Dermis blood vessel endothelial cell (primary cell): ENCODE results near the gene ZNF185. TPM values are rescaled to one million over a fixed set of nuclear protein-coding genes. Genes with fewer than 3 reads are reported as not detected.
"Not testable (repeated sequence)": the region's sequence is repeated elsewhere in the genome, so short reads cannot be mapped to it uniquely, and the experiment has no call there.

Experiments used
- DNase-seq: peaks from one replicate; pipeline ENCODE4 v3.0.0; 2010
- total RNA-seq: library from RNA; depleted of rRNA; stranded (reverse); fragments of >200 nt; gene quantifications from 2 replicates; pipeline ENCODE4 v1.2.3, GENCODE V29; 2014

ZNF185 gene
- total RNA-seq, 1 donor from 2014 or later = 5.3 TPM

DNA sequence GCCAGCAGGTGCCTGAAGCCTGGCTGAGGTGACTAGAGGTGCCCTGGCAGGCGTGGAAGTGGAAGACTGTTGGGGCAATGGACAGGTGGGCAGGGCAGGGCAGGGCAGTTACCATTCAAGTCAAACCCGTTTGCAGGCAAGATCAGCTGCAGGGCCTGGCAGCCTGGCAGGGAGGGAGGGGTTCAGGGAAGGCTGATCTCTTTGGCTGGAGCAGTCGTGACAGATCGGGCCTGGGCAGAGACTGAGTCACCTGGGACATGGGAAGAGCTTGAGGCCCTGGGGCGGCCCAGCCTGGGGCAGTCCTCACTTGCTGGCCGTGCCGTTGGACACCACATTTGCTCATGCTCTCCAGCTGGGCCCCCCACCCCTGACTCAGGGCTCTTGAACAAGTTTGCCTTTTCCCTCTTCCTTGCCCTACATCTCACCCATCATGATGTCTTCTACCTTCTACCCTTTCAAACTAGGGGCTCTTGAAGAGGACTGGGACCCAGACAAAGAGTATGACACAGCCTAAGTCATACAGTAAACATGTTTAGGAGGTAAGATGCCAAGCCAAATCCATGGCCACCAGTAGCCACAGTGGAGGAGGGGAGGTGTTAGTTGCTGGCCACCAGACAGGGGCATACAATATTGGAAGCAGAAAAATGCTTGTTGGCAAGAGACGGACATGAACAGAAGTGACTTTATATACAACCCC is 2.0 kb upstream of the ZNF185 start:
- DNase-seq = no peak

DNA sequence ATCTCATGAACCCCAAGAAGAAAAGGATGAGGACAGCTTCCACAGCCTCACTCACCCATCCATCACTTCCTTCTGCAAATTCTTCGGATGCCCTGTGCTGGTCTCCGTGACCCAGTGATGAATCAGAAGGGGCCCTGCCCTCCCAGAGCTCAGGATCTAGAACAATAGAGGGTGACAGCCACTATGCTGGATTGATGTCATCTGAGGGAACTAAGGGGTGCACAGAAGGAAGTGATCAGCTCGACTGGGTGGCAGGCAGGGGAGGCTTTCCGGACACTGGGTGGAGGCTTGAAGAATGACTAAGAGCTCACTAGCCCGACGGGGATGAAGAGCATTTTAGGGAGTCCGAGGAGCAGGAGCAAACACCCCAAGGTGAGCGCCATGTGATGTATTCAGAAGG is 1.4 kb upstream of the ZNF185 start:
- peak; percentile 39 for DNase-seq

DNA sequence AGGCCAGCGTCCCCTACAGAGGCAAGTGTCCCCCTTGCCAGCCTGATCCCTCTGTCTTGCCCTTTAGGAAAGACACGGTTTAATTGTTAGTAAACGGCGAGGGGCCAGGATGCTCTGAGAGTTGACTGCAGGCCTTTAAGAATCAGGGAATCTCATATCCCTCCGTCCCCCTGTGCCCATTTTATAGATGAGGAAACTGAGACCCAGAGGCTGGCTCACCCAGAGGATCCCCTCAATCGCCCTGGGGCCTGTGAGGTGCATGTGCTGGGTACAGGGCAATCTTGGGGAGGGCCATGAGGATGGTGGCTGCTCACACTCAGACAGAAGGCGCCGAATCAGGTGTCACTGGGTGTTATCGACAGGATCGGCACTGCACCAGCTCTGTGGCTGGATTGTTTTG is 575 bp downstream of the ZNF185 start:
- no peak for DNase-seq

DNA sequence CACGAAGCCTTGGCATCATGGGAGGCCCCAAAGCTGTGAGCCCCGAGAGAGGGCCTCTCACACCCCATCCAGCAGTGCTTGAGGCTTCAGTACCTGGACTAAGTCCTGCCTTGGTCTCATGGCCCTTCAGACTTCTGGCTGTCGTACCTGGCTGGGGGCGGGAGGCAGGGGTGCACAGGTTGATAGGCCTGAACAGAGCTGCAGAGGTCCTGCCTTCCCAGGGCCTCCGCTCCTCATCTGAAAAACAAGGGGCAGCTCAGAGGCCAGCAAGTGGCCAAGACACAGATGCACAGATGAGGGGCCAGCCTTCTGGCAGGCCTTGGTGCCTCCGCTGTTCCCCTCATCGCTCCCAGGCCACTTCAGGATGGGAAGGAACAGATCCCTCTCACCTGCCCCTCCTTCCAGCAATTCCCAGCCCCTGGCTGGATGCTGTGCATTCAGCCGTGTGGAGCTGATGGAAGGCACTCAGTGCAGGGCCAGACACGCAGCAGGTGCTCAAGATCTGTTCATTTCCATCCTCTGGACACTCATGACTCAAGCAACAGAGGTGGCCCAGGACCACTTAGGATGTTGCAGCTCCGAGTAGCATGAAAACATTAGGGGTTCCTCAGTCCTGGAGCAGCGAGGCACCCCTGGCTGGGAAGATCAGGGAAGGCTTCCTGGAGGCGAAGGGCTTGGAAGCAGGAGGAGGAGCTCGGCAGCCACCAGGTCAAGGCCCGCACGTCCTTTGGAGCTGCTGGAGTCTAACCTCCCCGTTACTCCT is 1.4 kb downstream of the ZNF185 start:
- no peak for DNase-seq

DNA sequence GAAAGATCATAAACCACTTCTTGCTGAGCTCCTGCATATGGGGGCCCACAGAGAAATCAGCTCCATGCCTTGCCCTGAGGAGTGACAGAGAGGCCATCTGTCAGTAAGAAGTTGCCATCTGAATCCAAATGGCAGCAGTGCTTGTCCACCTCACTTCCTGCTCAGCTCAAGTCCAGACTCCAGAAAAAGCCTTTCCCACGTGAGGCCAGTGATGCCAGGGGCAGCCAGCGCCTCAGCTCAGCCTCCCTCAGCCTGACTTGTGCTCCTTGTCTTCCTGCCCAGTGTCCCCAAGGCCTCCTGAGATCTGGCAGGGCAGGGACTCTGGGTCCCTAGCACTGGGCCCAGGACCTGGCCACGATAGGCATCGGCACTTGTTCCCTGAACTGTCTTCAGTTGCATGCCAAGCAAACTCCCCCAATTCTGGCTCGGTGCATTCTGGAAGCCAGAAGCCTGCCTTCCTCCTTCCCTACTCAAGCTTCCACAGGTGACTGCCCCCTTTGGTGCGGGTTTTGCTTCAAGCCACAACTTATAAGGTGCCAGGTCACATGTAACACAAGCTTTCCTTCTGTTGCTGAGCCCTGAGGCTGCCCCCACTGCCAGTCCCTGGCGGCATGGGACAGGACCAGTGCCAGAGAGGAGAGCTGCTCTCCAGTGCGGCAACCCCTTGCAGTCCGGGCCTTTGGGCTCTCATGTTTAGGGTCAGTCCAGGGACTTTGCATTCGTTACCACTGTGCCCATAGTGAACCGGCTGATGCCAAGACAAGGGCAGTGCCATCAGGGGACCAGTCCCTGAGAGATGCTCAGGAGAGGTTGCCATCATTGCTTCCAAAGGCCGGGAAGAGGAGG is 2.2 kb downstream of the ZNF185 start:
- DNase-seq = no peak

DNA sequence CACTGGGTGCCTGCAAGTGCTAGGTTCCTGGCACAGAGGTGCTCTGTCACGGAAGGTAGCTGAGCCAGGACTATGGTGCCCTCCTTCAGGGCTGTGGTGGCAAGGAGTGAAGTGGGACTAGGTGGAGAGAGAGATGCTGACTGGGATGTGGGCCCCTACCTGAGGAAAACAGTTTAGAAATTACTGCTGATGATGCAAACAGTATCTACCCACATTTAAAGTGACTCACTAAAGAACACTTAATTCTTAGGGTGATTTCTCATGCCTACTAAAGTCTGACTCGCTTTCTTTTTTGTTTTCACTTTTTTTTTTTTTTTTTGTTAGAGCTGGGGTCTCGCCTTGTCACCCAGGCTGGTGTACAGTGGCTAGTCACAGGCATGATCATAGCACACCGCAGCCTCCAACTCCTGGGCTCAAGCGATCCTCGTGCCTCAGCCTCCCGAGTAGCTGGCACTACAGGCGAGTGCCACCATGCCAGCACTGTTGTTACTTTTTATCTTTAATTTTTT is 3.1 kb downstream of the ZNF185 start:
- no peak for DNase-seq

DNA sequence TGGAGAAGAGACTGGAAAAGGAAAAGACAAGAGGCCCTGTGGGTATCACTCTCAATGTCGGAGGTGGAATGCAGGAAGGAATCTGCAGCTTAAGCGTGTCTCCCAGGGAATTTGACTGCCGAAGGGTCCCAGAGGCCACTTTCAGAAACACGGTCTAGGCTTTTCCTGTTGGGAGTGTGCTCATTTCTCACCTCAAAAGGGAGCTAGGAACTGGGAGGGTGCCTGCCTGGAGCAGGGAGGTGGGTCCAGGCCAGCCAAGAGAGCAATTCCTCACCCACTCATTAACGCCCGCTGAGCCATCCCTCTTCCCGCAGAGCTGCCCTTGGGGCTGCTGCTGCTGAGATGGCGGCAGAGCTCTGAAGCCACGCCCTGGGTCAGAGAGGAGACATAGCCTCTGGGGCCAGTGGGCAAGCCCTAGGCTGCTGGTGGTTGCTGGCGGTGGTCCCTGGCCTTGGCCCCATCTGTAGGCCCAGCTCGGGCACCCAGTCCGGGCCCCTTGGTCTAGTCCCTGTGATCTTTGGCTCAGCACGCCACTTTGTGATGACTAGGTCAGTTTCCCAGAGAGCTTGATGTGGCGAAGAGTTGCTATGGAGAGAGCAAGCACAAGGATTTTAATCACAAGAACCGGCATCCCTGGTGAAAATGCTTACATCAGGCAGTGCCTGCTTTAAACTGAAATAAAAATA is 4.1 kb downstream of the ZNF185 start:
- DNase-seq = no peak

DNA sequence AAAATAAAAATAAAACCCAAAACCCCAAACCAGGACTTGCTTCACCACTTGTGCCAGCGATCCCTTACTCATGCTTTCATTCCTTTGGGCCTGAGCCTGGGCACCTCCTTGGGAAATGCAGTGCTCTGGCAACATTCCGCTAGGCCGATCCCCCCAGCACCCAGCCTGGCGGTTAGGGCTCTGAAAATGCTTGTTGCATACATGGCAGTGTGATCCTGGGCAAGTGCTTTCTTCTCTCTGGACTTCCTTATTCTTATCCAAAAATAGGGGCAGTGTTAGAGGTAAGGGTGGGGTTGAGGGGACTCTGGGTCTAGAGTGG is 4.6 kb downstream of the ZNF185 start:
- DNase-seq = no peak

DNA sequence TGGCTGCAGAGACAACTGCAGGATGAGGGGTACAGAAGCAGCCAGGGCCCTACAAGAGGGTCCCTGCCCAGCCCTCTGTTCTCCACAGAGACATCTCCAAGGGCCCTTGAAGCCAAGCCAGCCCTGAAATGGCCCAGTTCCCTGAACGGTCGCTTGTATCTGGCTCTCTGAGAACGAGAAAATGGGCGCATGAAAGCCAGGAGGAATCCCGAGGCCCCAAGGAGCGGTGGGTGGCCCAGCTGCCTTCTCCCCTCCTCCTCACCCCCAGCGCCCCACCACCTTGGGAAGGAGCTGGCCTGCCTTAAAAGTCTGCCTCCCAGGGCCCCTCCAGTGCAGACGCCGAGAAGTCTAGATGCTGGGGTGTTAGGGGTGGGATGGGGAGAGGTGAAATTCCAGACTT is 5.7 kb downstream of the ZNF185 start:
- no peak for DNase-seq

DNA sequence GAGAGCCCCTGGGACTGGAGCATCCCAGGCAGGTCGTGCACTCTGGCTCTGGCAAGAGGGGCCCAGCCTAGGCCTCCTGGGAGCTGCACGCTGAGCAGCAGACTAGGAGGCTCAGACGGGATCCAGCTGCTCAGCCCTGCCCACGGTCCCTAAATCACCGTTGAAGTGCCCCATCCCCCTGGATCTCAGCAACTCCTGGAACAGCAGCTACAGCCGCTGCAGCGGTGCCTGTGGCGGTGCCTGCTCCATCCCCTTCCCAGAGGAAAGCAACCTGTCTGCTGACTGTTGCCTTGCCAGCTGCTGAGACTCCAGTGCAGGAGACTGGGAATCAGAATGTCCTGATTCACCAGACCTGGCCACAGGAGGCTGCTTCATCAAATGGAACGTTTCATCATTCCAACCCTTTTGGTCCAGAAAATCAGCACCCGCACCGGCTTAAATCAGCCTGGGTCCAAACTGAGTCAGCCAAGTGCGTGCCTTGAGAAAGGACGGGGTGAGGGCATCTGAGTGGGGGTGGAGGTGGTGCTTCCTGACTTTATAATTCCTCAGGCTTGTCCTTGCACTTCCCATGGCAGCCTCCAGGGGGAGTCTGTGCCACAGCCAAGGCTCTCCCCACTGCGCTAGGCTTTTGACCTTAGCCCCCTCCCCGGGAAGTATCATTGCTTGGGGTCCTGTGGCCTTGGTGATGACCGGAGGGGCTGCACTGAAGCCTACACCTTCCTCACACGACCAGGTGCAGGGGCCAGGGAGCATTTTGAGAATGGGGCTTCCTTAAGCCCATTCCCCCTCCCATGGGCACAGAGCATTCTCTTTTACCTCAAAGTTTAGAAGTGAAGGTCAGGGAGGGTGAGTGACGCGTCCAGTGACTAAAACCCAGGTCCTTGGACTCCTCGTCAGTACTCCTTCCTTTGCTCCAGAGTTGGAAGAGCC is 6.5 kb downstream of the ZNF185 start:
- DNase-seq = peak; percentile 66

DNA sequence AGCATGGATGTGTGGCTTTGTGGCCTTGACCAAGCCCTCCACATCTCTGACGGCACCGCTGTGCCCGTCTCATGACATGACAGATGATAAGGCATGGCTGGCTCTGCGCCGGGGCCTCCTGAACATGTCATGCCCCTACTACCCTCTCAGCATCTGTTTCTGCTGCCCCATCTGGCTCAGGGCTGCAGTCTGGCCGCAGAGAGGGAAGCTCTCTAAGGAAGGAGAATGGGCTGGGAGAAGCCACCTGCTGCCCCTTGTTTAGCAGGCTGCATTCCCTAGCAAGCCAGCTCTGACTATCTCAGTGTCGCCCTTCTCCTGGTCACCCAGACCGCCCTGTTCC is 7.2 kb downstream of the ZNF185 start:
- no peak for DNase-seq

DNA sequence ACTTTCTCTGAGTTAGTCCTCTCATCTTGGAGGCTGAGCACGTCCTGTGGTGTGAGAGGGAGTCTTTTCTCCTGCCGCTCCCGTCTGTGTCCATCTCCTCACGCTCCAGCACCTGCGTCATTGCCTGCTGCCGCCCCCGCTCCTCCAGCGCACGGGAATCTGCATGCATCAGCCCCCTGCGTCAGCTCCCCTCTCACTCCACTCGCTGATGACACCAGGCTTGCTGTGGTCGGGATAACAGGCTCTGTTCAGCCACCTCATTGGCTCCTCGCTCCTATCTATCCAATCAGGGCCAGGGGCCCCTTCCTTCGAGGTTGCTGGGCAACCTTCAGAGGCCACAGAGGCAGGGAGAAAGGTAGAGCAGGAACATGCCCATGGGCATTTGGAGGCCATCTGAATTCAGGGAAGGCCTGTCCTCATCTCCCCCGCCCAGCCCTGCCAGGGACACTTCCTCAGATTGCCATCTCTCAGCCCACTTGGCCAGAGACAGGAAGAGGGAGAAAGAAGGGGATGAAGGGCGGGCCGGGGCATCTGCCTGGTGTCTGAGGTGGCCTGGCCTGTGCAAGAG is 9.3 kb downstream of the ZNF185 start:
- no peak for DNase-seq

DNA sequence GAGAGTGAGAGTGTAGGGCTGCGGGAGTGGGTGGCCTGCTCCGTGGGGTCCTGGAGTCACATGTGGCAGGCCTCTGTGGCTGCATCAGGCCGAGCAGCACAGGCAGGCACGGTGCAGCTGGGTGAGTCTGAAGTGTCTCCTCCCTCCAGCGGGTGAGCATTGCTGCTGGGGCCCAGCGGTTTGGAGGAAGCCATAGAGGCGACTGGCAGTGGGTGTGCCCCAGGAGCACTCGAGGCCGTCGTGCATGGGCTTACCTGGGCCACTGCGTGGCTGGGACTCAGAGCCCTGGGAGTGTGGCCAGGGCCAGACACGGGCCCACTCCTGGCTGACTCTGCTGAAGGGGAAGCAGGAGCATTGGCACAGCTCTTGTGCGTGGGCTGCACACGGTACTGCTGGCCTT is 10.6 kb downstream of the ZNF185 start:
- DNase-seq = no peak

DNA sequence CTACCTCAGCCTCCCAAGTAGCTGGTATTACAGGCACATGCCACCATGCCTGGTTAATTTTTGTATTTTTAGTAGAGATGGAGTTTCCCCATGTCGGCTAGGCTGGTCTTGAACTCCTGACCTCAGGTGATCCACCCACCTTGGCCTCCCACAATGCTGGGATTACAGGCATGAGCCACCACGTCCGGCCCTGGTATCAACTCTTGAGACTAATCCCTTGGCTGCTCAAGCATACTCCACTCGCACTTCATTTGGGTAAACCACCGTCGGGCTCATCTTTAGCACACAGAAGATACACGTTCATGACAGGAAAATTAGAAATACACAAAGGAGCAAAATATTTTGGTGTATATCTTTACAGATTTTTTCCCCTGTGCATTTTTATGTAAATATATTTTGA is 12.2 kb downstream of the ZNF185 start:
- DNase-seq = not testable (repeated sequence)

DNA sequence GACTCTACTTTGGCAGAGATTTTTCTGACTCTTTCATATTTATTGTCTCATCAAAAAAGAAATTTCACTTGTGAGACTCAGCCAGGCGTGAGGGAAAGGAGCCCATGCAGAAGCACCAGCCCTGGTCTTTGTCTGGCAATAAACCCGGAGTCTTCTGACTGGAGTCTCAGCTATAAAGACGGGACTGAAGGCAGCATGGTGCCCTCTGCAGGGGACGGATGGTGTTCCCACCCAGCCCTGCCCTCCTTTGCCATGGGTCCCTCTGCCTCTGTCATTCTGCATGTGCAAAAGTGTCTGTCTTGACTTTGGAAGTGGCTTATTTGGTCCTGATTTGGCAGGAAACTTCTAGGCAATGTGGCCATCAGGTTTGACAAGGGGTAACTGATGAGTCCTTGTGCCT is 14.2 kb downstream of the ZNF185 start:
- DNase-seq = peak; percentile 11

DNA sequence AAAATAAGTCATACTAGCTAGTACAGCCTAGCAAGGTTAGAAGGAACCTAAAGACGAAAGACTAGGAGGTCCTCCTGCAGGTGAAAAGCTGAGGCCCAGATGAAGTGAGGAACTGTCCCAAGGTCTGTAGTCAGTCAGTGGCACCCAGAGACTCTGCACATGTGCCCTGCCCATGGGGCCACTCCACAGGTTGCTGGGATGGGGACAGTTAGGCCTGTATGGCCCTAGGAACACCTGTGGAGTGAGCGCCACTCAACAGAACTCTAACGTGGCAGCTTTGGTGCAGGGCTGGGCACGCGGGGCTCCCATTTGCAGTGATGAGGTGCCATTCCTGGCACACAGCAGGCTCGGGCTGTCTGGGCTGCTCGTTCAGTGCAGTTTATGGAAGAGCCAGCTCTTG is 14.8 kb downstream of the ZNF185 start:
- no peak for DNase-seq

DNA sequence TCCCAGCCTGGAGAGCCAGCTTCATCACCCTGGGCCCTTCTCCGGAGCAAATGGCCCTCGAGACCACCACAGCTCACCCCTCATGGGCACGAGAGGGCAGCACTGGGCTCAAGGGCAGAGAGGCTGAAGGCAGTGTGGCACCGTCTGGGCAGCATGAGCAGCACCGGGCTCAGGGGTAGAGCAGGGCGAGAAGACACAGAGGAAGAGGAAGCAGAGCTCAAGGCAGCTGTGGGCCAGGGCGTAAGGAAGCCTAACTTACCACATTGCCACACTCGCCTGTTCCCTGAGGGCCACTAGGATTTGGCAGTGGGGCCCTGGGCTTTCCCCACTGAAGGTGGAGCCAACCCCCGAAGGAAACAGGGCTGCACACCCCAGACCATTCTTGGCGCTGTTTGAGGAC is 15.5 kb downstream of the ZNF185 start:
- no peak for DNase-seq

DNA sequence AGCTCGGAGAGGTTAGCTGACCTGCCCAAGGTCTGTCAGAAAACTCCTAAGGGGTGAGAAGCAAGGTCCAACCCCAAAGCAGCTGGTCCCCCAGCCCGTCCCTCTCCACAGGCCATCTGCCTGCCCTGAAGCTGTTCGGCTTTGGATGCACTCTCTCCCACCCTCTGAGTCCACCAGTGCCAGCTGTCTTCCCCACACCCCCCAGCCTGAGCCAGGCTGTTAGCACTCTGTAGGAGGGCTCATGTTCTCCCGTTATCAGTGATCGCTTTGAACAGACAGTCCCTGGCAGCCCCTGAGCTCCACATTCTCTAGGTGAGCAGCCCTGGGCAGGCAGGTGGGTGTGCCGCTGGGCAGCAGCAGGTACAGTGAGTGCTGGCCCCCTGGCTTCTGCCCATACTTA is 16.0 kb downstream of the ZNF185 start:
- no peak for DNase-seq

DNA sequence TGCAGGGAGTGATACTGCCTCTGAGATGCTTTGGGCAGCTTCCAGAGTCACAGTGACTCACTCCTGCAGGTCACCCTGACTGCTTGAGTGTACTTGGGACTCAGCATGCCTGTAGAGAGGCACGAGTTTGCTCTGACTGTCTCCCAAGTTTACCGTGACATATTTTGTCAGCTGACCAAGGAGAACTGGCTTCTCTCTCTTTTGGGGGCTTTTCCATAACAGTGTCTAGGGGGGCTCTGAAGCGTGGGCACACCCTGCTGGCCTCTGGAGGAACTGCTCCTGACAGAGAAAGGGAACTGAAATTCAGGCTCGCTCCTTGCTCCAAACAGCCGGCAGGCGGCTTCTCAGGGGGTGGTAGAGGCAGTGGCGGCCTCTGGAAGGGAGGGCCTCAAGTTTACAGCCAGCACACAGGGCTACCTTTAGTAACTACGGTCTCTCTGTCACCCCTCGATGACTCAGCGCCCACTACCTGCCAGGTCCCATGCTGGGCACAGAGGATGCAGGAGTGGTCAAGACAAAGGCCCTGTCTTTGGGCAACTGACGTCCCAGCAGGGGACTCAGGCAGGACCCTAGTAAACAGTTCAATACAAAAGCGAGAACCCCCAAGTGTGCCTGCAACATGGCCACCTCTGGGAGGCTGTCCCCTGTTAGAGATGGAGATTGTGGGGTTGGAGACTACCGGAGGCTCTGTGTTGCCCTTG is 17.8 kb downstream of the ZNF185 start:
- peak; percentile 43 for DNase-seq

DNA sequence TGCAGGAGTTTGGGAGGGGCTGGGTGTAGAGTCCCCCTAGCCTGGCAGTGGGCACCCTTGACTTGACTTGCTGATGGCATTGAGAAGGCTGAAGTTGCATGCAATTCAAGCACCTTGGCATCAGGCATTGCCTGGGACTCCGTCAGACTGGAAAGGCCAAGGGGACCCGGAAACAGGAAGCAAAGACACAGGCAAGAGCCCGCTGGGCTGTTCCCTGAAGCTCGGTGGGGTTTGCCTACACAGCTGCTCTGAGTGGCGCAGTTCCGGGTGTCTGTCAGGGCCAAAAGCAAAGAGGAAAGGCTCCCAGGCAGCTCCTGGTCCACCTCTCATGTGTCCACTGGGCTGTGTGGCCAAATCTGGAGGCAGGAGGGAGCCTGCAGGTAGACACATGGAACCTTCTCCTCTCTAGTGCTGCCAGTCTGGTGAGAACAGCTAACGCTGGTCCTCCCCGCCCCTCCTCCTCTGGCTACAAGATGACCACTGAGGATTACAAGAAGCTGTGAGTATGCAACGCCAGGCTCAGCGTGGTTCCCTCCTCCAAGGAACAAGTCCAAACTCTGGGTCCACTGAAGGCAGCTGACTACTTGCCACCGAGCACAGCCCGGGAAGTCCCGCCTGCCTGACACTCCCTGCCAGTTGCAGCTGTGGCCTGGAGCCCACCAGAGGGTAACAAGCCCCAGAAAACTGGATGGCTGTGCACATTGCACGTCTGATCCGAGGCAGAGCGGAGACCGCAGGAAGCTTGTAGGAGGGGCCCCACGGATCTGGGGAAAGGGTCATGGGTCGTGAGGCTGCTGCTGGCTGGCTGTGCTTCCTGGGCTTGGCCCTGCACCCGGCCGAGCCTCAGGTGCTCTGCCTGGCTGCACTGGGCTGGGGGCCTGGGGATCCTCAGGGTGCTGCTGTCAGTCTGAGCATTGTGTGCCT is 20.1 kb downstream of the ZNF185 start:
- no peak for DNase-seq
